K562 (cell line): ENCODE data around the gene HSD17B8. TPM values are rescaled to one million over a fixed set of nuclear protein-coding genes. Genes with fewer than 3 reads are reported as not detected.
A peak's percentile ranks its signal among the peaks of the same experiment; 100 is the strongest.

Source experiments
- ATF1 ChIP-seq, 2 experiments: fragments of 450-650 bp in 1 of 2; IDR thresholded peaks; 2 replicates each; pipeline ENCODE4 v1.6.1; 2016; ENCODE audit warnings: missing compliant biosample characterization in 1 of 2, missing genetic modification characterization in 1 of 2
- FOXP1 ChIP-seq: sonication (generic); formaldehyde crosslinking; IDR thresholded peaks from 2 replicates; pipeline ENCODE4 v1.8.0; 2022; ENCODE audit warnings: mild to moderate bottlenecking, missing genetic modification reagents
- IFI16 ChIP-seq: fragments of 250-450 bp; sonication (Bioruptor Pico); IDR thresholded peaks from 2 replicates; pipeline ENCODE4 v2.1.2; 2022; ENCODE audit warnings: mild to moderate bottlenecking, inconsistent platforms
- KLF13 ChIP-seq: fragments of 450-650 bp; IDR thresholded peaks from 2 replicates; pipeline ENCODE4 v1.6.1; 2016; ENCODE audit warnings: missing genetic modification characterization, low read depth, mild to moderate bottlenecking, missing compliant biosample characterization, moderate library complexity, borderline replicate concordance
- MYBL2 ChIP-seq, 2 experiments: fragments of 450-650 bp in 1 of 2; sonication (generic) in 1 of 2; formaldehyde crosslinking in 1 of 2; IDR thresholded peaks; 2 replicates each; pipeline versions ENCODE4 v1.6.1 to v1.8.1; 2017 to 2022; ENCODE audit warnings: borderline replicate concordance in 1 of 2, inconsistent platforms in 1 of 2, low read depth in 1 of 2, mild to moderate bottlenecking in 1 of 2, missing genetic modification reagents in 1 of 2, moderate library complexity in 1 of 2
- PCBP1 ChIP-seq: fragments of 200-400 bp; formaldehyde crosslinking; IDR thresholded peaks from 2 replicates; pipeline ENCODE4 v1.6.1; 2018; ENCODE audit warnings: mild to moderate bottlenecking, low read depth, low read length; ENCODE audit not compliant: poor library complexity, severe bottlenecking
- RBM17 ChIP-seq: fragments of 200-400 bp; formaldehyde crosslinking; IDR thresholded peaks from 2 replicates; pipeline ENCODE4 v1.6.1; 2017; ENCODE audit warnings: low read depth, mild to moderate bottlenecking, low read length, borderline replicate concordance
- SMAD3 ChIP-seq: fragments of 450-650 bp; formaldehyde crosslinking; conservative IDR thresholded peaks from 2 replicates; pipeline ENCODE4 v1.4.0; 2020; ENCODE audit warnings: mild to moderate bottlenecking
- ZBTB7A ChIP-seq: IDR thresholded peaks from 2 replicates; pipeline ENCODE4 v1.6.1; 2011; ENCODE audit warnings: low read depth, mild to moderate bottlenecking, low read length, moderate library complexity, borderline replicate concordance; ENCODE audit not compliant: control insufficient read depth
- ZNF586 ChIP-seq: fragments of 450-650 bp; formaldehyde crosslinking; conservative IDR thresholded peaks from 2 replicates; pipeline ENCODE4 v1.4.0; 2020; ENCODE audit warnings: mild to moderate bottlenecking, moderate library complexity
- ZNF695 ChIP-seq: fragments of 450-650 bp; formaldehyde crosslinking; IDR thresholded peaks from 2 replicates; pipeline ENCODE4 v1.4.0; 2020; ENCODE audit warnings: mild to moderate bottlenecking, moderate library complexity
- polyA plus RNA-seq, 8 experiments: library from polyadenylated mRNA; depleted of rRNA in 4 of 8; stranded (reverse) in 5 of 8; unstranded in 3 of 8; fragments of >200 nt; fragmentation: Nextera tagmentation in 2 of 8; fragmentation: Illumina TruSeq in 1 of 8; extraction: Ambion mirVana in 2 of 8; extraction: Trizol in 1 of 8; gene quantifications; 2 replicates each; pipeline versions ENCODE4 v1.2.1 to v1.2.3, GENCODE V29; 2011 to 2014; ENCODE audit warnings: inconsistent platforms in 1 of 8, missing spikeins in 1 of 8
- total RNA-seq, 7 experiments: library from RNA; depleted of rRNA in 6 of 7; stranded (reverse); fragments of >200 nt in 6 of 7; fragmentation: Illumina TruSeq in 2 of 7; extraction: Trizol in 2 of 7; gene quantifications; 2 replicates each; pipeline versions ENCODE4 v1.2.1 to v1.2.3, GENCODE V29; 2011 to 2021; ENCODE audit warnings: low replicate concordance in 1 of 7
- TF ChIP-seq, protein P1 (sequence below), 2 experiments: fragments of 450-650 bp in 1 of 2; sonication (generic) in 1 of 2; formaldehyde crosslinking; conservative IDR thresholded peaks; 2 replicates each; pipeline versions ENCODE4 v1.4.0 to v1.8.1; 2020 to 2022; ENCODE audit warnings: mild to moderate bottlenecking in 1 of 2, missing genetic modification reagents in 1 of 2
- TF ChIP-seq, protein P2 (sequence below): fragments of 450-650 bp; formaldehyde crosslinking; IDR thresholded peaks from 2 replicates; pipeline ENCODE4 v1.4.0; 2020; ENCODE audit warnings: mild to moderate bottlenecking, mixed read lengths
- TF ChIP-seq, protein P3 (sequence below): fragments of 250-450 bp; sonication (Bioruptor Pico); IDR thresholded peaks from 2 replicates; pipeline ENCODE4 v1.4.0; 2020
- TF ChIP-seq, protein P4 (sequence below): fragments of 450-650 bp; IDR thresholded peaks from 2 replicates; pipeline ENCODE4 v1.7.1; 2018; ENCODE audit warnings: mild to moderate bottlenecking, low read depth; ENCODE audit not compliant: partially characterized antibody

HSD17B8 gene
- total and polyA plus RNA-seq, 9 of the 15 experiments (the other 6 are each of a cell fraction or from before 2014, with no cell fraction given), result 3.7 to 35.2 (median 14.2) TPM

DNA sequence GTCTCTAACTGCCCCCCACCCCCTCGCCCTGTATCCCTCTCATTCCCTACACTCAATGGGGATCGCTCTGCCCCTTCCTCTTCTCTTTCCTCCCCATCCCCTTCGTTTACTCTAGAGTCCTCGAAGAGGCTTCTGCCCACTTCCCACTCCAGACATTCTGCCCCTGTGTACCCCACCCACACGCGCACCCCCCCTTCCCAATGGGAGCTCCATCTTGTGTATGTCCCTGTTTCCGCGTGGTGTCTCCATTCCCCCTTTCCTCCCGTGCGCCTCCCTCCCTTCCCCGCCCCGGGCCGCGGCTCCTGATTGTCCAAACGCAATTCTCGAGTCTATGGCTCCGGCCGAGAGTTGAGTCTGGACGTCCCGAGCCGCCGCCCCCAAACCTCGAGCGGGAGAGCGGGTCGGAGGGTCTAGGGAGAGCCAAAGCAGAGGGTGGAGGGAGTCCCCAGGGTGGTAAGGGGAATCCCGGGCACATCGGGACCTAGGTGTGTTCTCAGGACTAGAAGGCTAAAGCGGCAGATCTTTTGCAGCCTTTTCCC lies 3.2 kb downstream of the HSD17B8 start (continued):
- TF ChIP-seq ZNF586 (CRISPR knock-in tag) (no peak), MYBL2 (IDR thresholded peaks at IDR 0.05; ENCODE audit: low read depth) (no peak), MYBL2 (CRISPR knock-in tag; IDR thresholded peaks at IDR 0.05; ENCODE audit: borderline replicate concordance) (no peak), KLF13 (tag) (no peak), ATF1 (CRISPR knock-in tag; IDR thresholded peaks at IDR 0.05) (no peak), ATF1 (tag; IDR thresholded peaks at IDR 0.05) (no peak), ZNF695 (CRISPR knock-in tag) (no peak), IFI16 (CRISPR knock-in tag) (no peak), SMAD3 (CRISPR knock-in tag) (no peak), PCBP1 (peak; percentile 22), RBM17 (no peak), ZBTB7A (0 out of 2 replicates have a peak, but pooled peaks have one; percentile 3), FOXP1 (CRISPR knock-in tag) (peak; percentile 54; the same call in 1 of the 2 replicates)
- TF ChIP-seq, protein P1, sequence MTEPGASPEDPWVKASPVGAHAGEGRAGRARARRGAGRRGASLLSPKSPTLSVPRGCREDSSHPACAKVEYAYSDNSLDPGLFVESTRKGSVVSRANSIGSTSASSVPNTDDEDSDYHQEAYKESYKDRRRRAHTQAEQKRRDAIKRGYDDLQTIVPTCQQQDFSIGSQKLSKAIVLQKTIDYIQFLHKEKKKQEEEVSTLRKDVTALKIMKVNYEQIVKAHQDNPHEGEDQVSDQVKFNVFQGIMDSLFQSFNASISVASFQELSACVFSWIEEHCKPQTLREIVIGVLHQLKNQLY (CRISPR knock-in tag; conservative IDR thresholded peaks at IDR 0.05), result no peak
- TF ChIP-seq, protein P2, sequence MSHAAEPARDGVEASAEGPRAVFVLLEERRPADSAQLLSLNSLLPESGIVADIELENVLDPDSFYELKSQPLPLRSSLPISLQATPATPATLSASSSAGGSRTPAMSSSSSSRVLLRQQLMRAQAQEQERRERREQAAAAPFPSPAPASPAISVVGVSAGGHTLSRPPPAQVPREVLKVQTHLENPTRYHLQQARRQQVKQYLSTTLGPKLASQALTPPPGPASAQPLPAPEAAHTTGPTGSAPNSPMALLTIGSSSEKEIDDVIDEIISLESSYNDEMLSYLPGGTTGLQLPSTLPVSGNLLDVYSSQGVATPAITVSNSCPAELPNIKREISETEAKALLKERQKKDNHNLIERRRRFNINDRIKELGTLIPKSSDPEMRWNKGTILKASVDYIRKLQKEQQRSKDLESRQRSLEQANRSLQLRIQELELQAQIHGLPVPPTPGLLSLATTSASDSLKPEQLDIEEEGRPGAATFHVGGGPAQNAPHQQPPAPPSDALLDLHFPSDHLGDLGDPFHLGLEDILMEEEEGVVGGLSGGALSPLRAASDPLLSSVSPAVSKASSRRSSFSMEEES (CRISPR knock-in tag), result peak; percentile 11; the same call in 1 of the 2 replicates
- TF ChIP-seq, protein P3, sequence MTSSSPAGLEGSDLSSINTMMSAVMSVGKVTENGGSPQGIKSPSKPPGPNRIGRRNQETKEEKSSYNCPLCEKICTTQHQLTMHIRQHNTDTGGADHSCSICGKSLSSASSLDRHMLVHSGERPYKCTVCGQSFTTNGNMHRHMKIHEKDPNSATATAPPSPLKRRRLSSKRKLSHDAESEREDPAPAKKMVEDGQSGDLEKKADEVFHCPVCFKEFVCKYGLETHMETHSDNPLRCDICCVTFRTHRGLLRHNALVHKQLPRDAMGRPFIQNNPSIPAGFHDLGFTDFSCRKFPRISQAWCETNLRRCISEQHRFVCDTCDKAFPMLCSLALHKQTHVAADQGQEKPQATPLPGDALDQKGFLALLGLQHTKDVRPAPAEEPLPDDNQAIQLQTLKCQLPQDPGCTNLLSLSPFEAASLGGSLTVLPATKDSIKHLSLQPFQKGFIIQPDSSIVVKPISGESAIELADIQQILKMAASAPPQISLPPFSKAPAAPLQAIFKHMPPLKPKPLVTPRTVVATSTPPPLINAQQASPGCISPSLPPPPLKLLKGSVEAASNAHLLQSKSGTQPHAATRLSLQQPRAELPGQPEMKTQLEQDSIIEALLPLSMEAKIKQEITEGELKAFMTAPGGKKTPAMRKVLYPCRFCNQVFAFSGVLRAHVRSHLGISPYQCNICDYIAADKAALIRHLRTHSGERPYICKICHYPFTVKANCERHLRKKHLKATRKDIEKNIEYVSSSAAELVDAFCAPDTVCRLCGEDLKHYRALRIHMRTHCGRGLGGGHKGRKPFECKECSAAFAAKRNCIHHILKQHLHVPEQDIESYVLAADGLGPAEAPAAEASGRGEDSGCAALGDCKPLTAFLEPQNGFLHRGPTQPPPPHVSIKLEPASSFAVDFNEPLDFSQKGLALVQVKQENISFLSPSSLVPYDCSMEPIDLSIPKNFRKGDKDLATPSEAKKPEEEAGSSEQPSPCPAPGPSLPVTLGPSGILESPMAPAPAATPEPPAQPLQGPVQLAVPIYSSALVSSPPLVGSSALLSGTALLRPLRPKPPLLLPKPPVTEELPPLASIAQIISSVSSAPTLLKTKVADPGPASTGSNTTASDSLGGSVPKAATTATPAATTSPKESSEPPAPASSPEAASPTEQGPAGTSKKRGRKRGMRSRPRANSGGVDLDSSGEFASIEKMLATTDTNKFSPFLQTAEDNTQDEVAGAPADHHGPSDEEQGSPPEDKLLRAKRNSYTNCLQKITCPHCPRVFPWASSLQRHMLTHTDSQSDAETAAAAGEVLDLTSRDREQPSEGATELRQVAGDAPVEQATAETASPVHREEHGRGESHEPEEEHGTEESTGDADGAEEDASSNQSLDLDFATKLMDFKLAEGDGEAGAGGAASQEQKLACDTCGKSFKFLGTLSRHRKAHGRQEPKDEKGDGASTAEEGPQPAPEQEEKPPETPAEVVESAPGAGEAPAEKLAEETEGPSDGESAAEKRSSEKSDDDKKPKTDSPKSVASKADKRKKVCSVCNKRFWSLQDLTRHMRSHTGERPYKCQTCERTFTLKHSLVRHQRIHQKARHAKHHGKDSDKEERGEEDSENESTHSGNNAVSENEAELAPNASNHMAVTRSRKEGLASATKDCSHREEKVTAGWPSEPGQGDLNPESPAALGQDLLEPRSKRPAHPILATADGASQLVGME (CRISPR knock-in tag), result no peak
- TF ChIP-seq, protein P4, sequence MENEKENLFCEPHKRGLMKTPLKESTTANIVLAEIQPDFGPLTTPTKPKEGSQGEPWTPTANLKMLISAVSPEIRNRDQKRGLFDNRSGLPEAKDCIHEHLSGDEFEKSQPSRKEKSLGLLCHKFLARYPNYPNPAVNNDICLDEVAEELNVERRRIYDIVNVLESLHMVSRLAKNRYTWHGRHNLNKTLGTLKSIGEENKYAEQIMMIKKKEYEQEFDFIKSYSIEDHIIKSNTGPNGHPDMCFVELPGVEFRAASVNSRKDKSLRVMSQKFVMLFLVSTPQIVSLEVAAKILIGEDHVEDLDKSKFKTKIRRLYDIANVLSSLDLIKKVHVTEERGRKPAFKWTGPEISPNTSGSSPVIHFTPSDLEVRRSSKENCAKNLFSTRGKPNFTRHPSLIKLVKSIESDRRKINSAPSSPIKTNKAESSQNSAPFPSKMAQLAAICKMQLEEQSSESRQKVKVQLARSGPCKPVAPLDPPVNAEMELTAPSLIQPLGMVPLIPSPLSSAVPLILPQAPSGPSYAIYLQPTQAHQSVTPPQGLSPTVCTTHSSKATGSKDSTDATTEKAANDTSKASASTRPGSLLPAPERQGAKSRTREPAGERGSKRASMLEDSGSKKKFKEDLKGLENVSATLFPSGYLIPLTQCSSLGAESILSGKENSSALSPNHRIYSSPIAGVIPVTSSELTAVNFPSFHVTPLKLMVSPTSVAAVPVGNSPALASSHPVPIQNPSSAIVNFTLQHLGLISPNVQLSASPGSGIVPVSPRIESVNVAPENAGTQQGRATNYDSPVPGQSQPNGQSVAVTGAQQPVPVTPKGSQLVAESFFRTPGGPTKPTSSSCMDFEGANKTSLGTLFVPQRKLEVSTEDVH, result no peak
